AG04449 (cell line): ENCODE measurements around the gene PTMA.
A peak's percentile ranks its signal among the peaks of the same experiment; 100 is the strongest.

ENCODE experiments used
- CTCF ChIA-PET: fragments of 350-600 bp; formaldehyde crosslinking; extraction: SDS; loops from one replicate; lab custom pipeline; 2021; ENCODE audit warnings: antibody characterized with exemption; lab: Yijun Ruan, JAX
- POLR2A ChIA-PET: fragments of 400-600, 350-600 bp; formaldehyde crosslinking; extraction: SDS; loops from one replicate; lab custom pipeline; 2020; ENCODE audit warnings: antibody characterized with exemption, inconsistent platforms; lab: Yijun Ruan, JAX
- DNase-seq: peaks from one replicate; pipeline ENCODE4 v3.0.0-alpha.2; 2010; ENCODE audit warnings: low read depth, low spot score
- H3K4me3 ChIP-seq: 2 replicates; pipeline ENCODE4 v1.5.1; 2011; ENCODE audit warnings: low read depth, mild to moderate bottlenecking, control low read depth, low read length
- TF ChIP-seq, protein P1 (sequence below): IDR thresholded peaks from one replicate; pipeline ENCODE4 v1.5.1; 2011; ENCODE audit warnings: mild to moderate bottlenecking, moderate library complexity, low read length, control low read depth, inconsistent platforms; ENCODE audit not compliant: insufficient read depth; ENCODE audit errors: missing control alignments

PTMA gene

DNA sequence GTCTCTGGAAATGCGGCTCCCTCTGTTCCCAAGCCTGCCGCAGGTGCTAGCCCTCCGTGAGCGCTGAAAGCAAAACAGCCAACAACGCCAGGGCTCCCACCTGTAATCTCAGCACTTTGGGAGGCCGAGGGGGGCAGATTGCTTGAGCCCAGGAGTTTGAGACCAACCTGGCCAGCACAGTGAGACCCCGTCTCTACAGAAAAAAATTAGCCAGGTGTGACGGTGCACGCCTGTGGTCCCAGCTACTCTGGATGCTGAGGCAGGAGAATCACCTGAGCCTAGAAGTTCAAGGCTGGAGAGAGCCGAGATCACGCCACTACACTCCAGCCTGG, 41.3 kb upstream of the PTMA start:
- DNase-seq: no peak
- ChIA-PET POLR2A (interaction anchor here (1.0 to 2.1 kb wide), 9 partner anchors 9 to 203 kb away, joined by 3 to 20 read pairs (median 7); partner anchors contain the start of genes NCL and PTMA), CTCF (interaction anchor here (0.5 to 7.9 kb wide), 13 partner anchors 8 to 328 kb away, joined by 3 to 109 read pairs (median 4); no protein-coding TSS in a partner anchor)
- TF ChIP-seq, protein P1, sequence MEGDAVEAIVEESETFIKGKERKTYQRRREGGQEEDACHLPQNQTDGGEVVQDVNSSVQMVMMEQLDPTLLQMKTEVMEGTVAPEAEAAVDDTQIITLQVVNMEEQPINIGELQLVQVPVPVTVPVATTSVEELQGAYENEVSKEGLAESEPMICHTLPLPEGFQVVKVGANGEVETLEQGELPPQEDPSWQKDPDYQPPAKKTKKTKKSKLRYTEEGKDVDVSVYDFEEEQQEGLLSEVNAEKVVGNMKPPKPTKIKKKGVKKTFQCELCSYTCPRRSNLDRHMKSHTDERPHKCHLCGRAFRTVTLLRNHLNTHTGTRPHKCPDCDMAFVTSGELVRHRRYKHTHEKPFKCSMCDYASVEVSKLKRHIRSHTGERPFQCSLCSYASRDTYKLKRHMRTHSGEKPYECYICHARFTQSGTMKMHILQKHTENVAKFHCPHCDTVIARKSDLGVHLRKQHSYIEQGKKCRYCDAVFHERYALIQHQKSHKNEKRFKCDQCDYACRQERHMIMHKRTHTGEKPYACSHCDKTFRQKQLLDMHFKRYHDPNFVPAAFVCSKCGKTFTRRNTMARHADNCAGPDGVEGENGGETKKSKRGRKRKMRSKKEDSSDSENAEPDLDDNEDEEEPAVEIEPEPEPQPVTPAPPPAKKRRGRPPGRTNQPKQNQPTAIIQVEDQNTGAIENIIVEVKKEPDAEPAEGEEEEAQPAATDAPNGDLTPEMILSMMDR: no peak
- H3K4me3 ChIP-seq: peak overlapping the region; percentile 60

DNA sequence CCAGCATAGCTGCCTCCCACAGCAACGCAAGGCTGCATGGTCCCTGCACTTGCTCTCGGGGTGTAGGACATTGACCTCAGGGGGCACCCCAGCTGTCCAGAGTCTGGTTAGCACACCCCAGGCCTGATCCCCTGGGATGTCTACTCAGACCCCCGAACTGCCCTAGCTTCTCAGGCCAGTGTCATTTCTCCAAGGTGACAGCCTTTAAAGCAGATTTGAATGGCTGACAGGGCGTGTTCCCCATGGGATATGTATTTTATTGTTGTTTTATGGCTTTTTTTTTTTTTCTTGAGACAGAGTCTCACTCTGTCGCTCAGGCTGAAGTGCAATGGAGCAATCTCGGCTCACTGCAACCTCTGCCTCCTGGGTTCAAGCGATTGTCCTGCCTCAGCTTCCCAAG, 40.8 kb upstream of the PTMA start:
- ChIA-PET CTCF (interaction anchor here (0.5 to 7.9 kb wide), 13 partner anchors 8 to 328 kb away, joined by 3 to 109 read pairs (median 4); no protein-coding TSS in a partner anchor), POLR2A (interaction anchor here (1.0 to 1.9 kb wide), 7 partner anchors 8 to 203 kb away, joined by 4 to 20 read pairs (median 7); partner anchors contain the start of gene NCL)
- H3K4me3 ChIP-seq: no peak overlapping the region
- TF ChIP-seq, protein P1: no peak
- DNase-seq: no peak

DNA sequence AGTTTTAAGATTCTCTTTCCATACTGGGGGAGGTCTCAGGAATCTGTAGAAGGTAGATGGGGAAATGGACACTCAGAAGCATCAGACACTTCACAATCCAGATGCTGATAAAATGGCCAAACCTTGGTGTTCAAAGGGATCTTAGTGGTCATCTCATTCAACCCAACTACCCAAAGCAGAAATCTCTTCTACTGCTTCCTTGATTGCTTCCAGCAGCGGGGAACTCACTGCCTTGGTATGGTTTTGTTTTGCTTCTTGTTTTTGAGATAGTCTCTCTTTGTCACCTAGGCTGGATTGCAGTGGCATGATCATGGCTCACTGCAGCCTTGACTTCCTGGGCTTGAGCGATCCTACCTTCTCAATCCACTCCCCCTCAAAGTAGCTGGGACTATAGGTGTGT, 39.3 kb upstream of the PTMA start:
- CTCF ChIA-PET: interaction anchor here (0.8 to 7.9 kb wide), 7 partner anchors 6 to 63 kb away, joined by 3 to 109 read pairs (median 3); no protein-coding TSS in a partner anchor
- no peak for DNase-seq
- TF ChIP-seq, protein P1: no peak
- POLR2A ChIA-PET: no interaction called here
- no peak overlapping the region for H3K4me3 ChIP-seq

DNA sequence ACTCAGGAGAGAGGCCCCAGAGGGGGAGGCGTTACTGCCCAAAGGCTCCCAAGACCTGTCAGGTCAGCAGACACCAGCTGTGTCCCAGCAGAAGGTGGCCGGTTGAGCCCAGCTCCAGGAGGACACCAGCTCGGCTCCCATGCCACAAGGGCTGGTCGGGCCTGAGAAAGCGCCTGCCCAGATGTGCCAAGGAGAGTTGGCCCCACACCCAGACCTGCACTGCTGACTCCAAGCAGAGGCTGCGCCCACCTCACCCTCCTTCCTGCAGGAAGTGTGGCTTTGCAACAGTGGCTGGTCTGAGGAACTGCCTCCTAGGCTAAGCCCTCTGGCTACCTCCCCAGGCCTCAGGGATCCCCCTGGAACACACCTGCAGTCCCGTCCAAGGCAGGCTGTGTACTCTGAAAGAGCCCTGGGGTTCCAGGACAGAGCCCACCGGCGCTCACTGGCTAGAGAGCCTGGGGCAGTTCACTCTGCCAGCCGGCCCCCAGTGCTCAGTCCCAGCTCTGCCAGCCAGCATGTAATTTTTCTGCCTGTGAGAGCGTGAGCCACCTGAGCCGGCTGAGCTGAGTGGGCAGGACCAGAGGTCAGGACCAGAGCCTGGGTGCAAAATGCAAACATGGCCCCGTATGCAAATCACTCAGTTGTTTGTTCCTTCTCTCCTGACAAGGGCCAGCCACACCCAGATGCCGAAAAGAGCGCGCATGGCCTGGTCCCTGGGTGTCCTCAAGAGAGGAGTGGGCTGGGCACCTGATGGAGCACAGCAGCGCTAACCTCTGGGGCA, 36.9 kb upstream of the PTMA start:
- TF ChIP-seq, protein P1: no peak
- DNase-seq: no peak
- ChIA-PET CTCF (interaction anchor here (0.5 to 27.5 kb wide), 16 partner anchors 9 to 115 kb away, joined by 3 to 743 read pairs (median 6); partner anchors contain the start of genes COPS7B and PTMA), POLR2A (interaction anchor here (0.8 kb wide), 1 partner anchor 114 kb away, joined by 3 read pairs; no protein-coding TSS in a partner anchor)
- no peak overlapping the region for H3K4me3 ChIP-seq

DNA sequence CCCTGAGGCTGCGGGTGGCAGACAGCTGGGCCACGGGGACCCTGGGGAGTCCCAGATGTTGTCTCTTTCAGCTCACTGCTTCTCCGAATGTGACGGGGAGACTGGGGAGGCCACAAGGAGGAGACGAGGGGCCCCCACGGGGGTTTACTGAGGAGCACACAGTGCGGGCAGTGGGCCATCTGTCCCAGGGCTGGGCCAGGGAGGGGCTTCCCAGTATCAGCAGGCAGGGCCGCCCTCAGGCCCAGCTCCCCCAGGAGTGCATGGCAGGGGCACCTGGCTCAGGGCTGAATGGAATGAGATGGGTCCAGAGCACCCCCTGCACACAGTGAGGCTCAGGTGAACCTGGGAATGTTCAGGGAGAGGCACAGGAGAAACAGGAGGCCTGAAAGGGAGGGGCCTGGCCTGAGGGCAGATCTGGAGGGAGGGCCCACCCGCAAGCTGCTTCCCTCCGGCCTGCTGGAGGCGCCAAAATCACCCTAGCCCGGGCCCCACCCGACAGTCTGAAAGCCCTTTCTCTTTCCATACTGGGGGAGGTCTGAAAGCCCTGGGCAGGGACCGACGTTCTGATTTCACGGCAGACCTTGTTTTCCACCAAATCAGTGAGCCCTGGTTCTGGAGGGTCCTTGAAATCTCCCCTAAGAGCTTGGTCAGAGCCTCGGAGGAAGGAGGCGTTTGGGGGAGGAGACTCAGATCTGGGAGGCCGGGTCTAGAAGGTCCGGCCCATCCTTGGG, 35.5 kb upstream of the PTMA start:
- no peak for DNase-seq
- H3K4me3 ChIP-seq: no peak overlapping the region; the same call in 1 of the 2 replicates
- TF ChIP-seq, protein P1: peak; percentile 62
- ChIA-PET CTCF (interaction anchor here (0.6 to 27.5 kb wide), 22 partner anchors 7 to 127 kb away, joined by 3 to 743 read pairs (median 5); partner anchors contain the start of gene PTMA), POLR2A (interaction anchor here (0.8 to 3.2 kb wide), 5 partner anchors 36 to 113 kb away, joined by 3 to 13 read pairs (median 7); partner anchors contain the start of gene PTMA)
